PC-3 (cell line): Measurements from ENCODE around the gene HYDIN.
"Not testable (repeated sequence)": the region's sequence is repeated elsewhere in the genome, so short reads cannot be mapped to it uniquely, and the experiment has no call there.

Source experiments
- CTCF ChIP-seq: fragments of 300-600 bp; sonication (generic); conservative IDR thresholded peaks from 2 replicates; pipeline ENCODE4 v1.5.1; 2017; ENCODE audit warnings: antibody characterized with exemption, low read depth, mild to moderate bottlenecking, low read length
- EZH2 ChIP-seq: fragments of 300-600 bp; sonication (generic); IDR thresholded peaks from one replicate; pipeline ENCODE4 v1.6.1; 2017; ENCODE audit warnings: antibody characterized with exemption, mild to moderate bottlenecking, low read length; ENCODE audit not compliant: unreplicated experiment

DNA sequence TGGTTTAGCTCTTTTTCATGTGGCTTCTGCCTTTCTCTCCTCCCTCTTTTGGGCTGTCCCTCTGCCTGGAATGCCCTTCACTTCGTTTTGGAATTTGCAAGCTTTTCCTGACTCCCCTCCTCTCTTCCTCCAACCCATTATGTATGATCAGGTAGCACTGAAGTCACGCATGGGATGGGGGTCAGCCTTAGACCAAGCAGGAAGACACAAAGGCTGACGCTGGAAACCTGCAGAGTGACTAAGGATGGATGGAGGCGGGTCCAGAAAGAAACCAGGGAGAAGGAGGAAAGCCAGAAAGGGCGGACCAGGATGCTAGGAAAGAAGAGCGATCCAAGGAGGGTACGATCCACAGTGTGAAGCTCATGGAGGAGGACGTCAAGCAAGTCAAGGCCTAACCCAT, 296.8 kb downstream of the HYDIN start:
- not testable (repeated sequence) for TF ChIP-seq EZH2, CTCF
